HCT116 (cell line): ENCODE measurements around the gene CDH4. TPM values are rescaled to one million over a fixed set of nuclear protein-coding genes. Genes with fewer than 3 reads are reported as not detected.

Experiments used
- ATAC-seq: fragments of 200-7000 bp; cut with Tn5 transposase; 2 replicates; pipeline ENCODE4 v1.9.1; 2020; ENCODE audit warnings: mild to moderate bottlenecking, moderate library complexity
- BruUV-seq: library from RNA; stranded (reverse); fragments of 400-500 nt; replicated peaks from 2 replicates; lab custom pipeline; 2021; lab: Mats Ljungman, UMichigan
- CTCF ChIA-PET: fragments of 300-600 bp; sonication (Branson Sonifier 250); formaldehyde crosslinking; loops from one replicate; lab custom pipeline; 2021; ENCODE audit warnings: antibody characterized with exemption; lab: Charles Lee
- POLR2A ChIA-PET: fragments of 300-600, 350-600 bp; sonication (Branson Sonifier 250); formaldehyde crosslinking; loops from one replicate; lab custom pipeline; 2021; ENCODE audit warnings: antibody characterized with exemption; lab: Charles Lee
- RAD21 ChIA-PET, 2 experiments: fragments of 300-600 bp; sonication (Branson Sonifier 250); formaldehyde crosslinking; loops; one replicate each; lab custom pipeline; 2023; ENCODE audit warnings: low total read pairs in 2 of 2; ENCODE audit not compliant: uncharacterized antibody in 2 of 2, unreplicated experiment in 2 of 2, low non-redundant PET in 1 of 2; lab: Charles Lee
- DNase-seq: peaks from one replicate; pipeline ENCODE4 v3.0.0-alpha.2; 2010; ENCODE audit warnings: low read depth, low spot score
- H2AFZ ChIP-seq: fragments of 200-600 bp; shearing (Covaris generic), sonication (generic); 2 replicates; pipeline ENCODE4 v1.6.1; 2017; ENCODE audit warnings: low read depth, mixed run types, mixed read lengths, antibody characterized with exemption, low read length; ENCODE audit not compliant: poor library complexity, severe bottlenecking
- H3K27ac ChIP-seq: 2 replicates; pipeline ENCODE4 v1.5.1; 2012; ENCODE audit warnings: low read depth, low read length
- H3K27me3 ChIP-seq: fragments of 200-600 bp; sonication (generic); 2 replicates; pipeline ENCODE4 v1.6.1; 2016; ENCODE audit warnings: mixed run types, low read length, mixed read lengths; ENCODE audit not compliant: insufficient read depth
- H3K36me3 ChIP-seq, 2 experiments: fragments of 200-500 bp in 1 of 2; fragments of 200-600 bp in 1 of 2; sonication (Bioruptor generic) in 1 of 2; sonication (generic) in 1 of 2; 2 replicates each; pipeline versions ENCODE4 v1.5.1 to v1.6.1; 2014 to 2016; ENCODE audit warnings: low read length in 2 of 2, inconsistent platforms in 1 of 2, mixed read lengths in 1 of 2, mixed run types in 1 of 2; ENCODE audit not compliant: insufficient read depth in 2 of 2, control insufficient read depth in 1 of 2
- H3K4me1 ChIP-seq, 2 experiments: fragments of 200-600 bp in 1 of 2; sonication (generic) in 1 of 2; 2 replicates each; pipeline versions ENCODE4 v1.5.1 to v1.6.1; 2012 to 2017; ENCODE audit warnings: low read length in 2 of 2, inconsistent platforms in 1 of 2, mild to moderate bottlenecking in 1 of 2, mixed read lengths in 1 of 2, mixed run types in 1 of 2, moderate library complexity in 1 of 2; ENCODE audit not compliant: insufficient read depth in 2 of 2, control insufficient read depth in 1 of 2
- H3K4me2 ChIP-seq: fragments of 200-600 bp; sonication (generic); 2 replicates; pipeline ENCODE4 v1.6.1; 2017; ENCODE audit warnings: mixed run types, low read length, mixed read lengths
- H3K4me3 ChIP-seq, 2 experiments: fragments of 200-600 bp in 1 of 2; sonication (generic) in 1 of 2; replicated peaks in 1 of 2; 2 replicates each; pipeline ENCODE4 v1.5.1; 2011 to 2016; ENCODE audit warnings: low read length in 2 of 2, control low read depth in 1 of 2, low read depth in 1 of 2, mild to moderate bottlenecking in 1 of 2, mixed read lengths in 1 of 2, mixed run types in 1 of 2
- H3K79me2 ChIP-seq: fragments of 200-600 bp; sonication (generic); 2 replicates; pipeline ENCODE4 v1.6.1; 2017; ENCODE audit warnings: mild to moderate bottlenecking, mixed run types, low read length, moderate library complexity, mixed read lengths; ENCODE audit not compliant: insufficient read depth
- H3K9ac ChIP-seq: fragments of 200-600 bp; sonication (generic); 2 replicates; pipeline ENCODE4 v1.6.1; 2016; ENCODE audit warnings: low read length, mixed read lengths
- H3K9me2 ChIP-seq: fragments of 200-600 bp; sonication (generic), shearing (Covaris generic); 2 replicates; pipeline ENCODE4 v1.6.1; 2017; ENCODE audit warnings: mixed run types, mild to moderate bottlenecking, moderate library complexity; ENCODE audit not compliant: insufficient read depth
- H3K9me3 ChIP-seq, 2 experiments: fragments of 200-500 bp in 1 of 2; fragments of 200-600 bp in 1 of 2; sonication (Bioruptor generic) in 1 of 2; sonication (generic) in 1 of 2; 2 replicates each; pipeline ENCODE4 v1.6.1; 2014 to 2017; ENCODE audit warnings: low read length in 2 of 2, mixed read lengths in 2 of 2, inconsistent platforms in 1 of 2, low read depth in 1 of 2, mild to moderate bottlenecking in 1 of 2, mixed run types in 1 of 2, moderate library complexity in 1 of 2; ENCODE audit not compliant: control insufficient read depth in 1 of 2, insufficient read depth in 1 of 2
- H4K20me1 ChIP-seq: fragments of 200-600 bp; sonication (generic), shearing (Covaris generic); 2 replicates; pipeline ENCODE4 v1.6.1; 2017; ENCODE audit warnings: mixed run types, mild to moderate bottlenecking, moderate library complexity; ENCODE audit not compliant: insufficient read depth
- CEBPB ChIP-seq: IDR thresholded peaks from 2 replicates; pipeline ENCODE4 v1.6.1; 2012; ENCODE audit warnings: low read depth
- EGR1 ChIP-seq: IDR thresholded peaks from 2 replicates; pipeline ENCODE4 v1.6.1; 2012; ENCODE audit warnings: low read depth
- ELF1 ChIP-seq: IDR thresholded peaks from 2 replicates; pipeline ENCODE4 v1.6.1; 2012; ENCODE audit warnings: low read depth, borderline replicate concordance
- EZH2phosphoT487 ChIP-seq: fragments of 200-600 bp; IDR thresholded peaks from 2 replicates; pipeline ENCODE4 v1.6.1; 2018; ENCODE audit warnings: antibody characterized with exemption, borderline replicate concordance
- FOSL1 ChIP-seq: IDR thresholded peaks from 2 replicates; pipeline ENCODE4 v1.6.1; 2012; ENCODE audit warnings: low read depth
- JUND ChIP-seq: IDR thresholded peaks from 2 replicates; pipeline ENCODE4 v1.6.1; 2012
- MAX ChIP-seq: IDR thresholded peaks from 2 replicates; pipeline ENCODE4 v1.6.1; 2012
- POLR2A ChIP-seq: IDR thresholded peaks from 2 replicates; pipeline ENCODE4 v1.7.0; 2011; ENCODE audit warnings: borderline replicate concordance; ENCODE audit not compliant: insufficient read depth, insufficient read length; ENCODE audit errors: extremely low read depth
- POLR2AphosphoS5 ChIP-seq: IDR thresholded peaks from 2 replicates; pipeline ENCODE4 v1.6.1; 2011; ENCODE audit warnings: mild to moderate bottlenecking, low read depth, low read length, moderate library complexity
- RAD21 ChIP-seq: IDR thresholded peaks from 2 replicates; pipeline ENCODE4 v1.6.1; 2012; ENCODE audit warnings: low read depth, mild to moderate bottlenecking
- SIN3A ChIP-seq: IDR thresholded peaks from 2 replicates; pipeline ENCODE4 v1.6.1; 2012; ENCODE audit warnings: low read depth
- SP1 ChIP-seq: IDR thresholded peaks from 2 replicates; pipeline ENCODE4 v1.6.1; 2012; ENCODE audit warnings: low read depth
- SRF ChIP-seq: IDR thresholded peaks from 2 replicates; pipeline ENCODE4 v1.6.1; 2012; ENCODE audit warnings: low read depth
- TCF7L2 ChIP-seq: IDR thresholded peaks from 2 replicates; pipeline ENCODE4 v1.7.0; 2011; ENCODE audit warnings: borderline replicate concordance, inconsistent platforms; ENCODE audit not compliant: insufficient read depth, insufficient read length; ENCODE audit errors: extremely low read depth
- ZFX ChIP-seq: fragments of 450-650 bp; IDR thresholded peaks from 2 replicates; pipeline ENCODE4 v1.6.1; 2017
- ZNF274 ChIP-seq: fragments of 200-500 bp; sonication (Bioruptor generic); IDR thresholded peaks from 2 replicates; pipeline ENCODE4 v1.6.1; 2014; ENCODE audit warnings: mild to moderate bottlenecking, low read depth, low read length, inconsistent platforms
- intact Hi-C: fragments of 100-400 bp; cut with micrococcal nuclease; formaldehyde crosslinking; loops from 2 replicates; pipeline ENCODE4 v1.10.0; 2022
- total RNA-seq: library from RNA; stranded (reverse); gene quantifications from one replicate; pipeline ENCODE4 v1.2.1, GENCODE V29; 2021; ENCODE audit not compliant: unreplicated experiment
- TF ChIP-seq, protein P1 (sequence below): IDR thresholded peaks from 2 replicates; pipeline ENCODE4 v1.6.1; 2012
- TF ChIP-seq, protein P2 (sequence below): IDR thresholded peaks from 2 replicates; pipeline ENCODE4 v1.6.1; 2012; ENCODE audit warnings: low read depth

CDH4 gene
- total RNA-seq, 1 experiment from 2014 or later = not detected

DNA sequence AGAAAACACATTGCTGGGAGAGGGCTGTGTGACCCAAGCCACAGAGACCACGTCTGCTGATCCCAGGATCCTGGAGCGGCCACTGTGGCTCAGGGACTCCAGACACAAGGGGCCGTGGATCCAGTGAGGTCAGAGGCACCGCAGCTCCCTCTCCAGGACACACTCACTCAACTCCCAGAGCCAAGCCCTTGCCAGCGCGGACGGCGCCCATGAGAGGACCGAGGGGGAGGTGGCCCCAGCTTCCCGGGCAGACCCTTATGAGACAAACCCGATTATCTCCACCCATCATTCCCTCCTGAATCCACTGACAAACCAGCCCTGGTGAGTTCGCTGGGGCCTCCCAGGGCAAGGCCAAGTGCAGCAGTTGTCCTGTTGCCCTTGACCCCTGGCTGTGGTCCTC lies 612.4 kb downstream of the CDH4 start:
- DNase-seq (no peak), ATAC-seq (no peak)
- Histone ChIP-seq H2AFZ (no peak overlapping the region), H3K9ac (no peak overlapping the region), H3K27me3 (peaks cover 14% of the 10 kb centered on the region), H3K36me3 (no peaks in the 10 kb centered on the region), H3K4me1 (no peaks in the 10 kb centered on the region), H3K9me2 (no peaks in the 10 kb centered on the region), H3K9me3 (no peaks in the 10 kb centered on the region), H3K79me2 (no peaks in the 10 kb centered on the region), H4K20me1 (no peaks in the 10 kb centered on the region), H3K4me2 (no peak overlapping the region), H3K27ac (no peak overlapping the region), H3K4me3 (no peak overlapping the region)
- ChIA-PET CTCF (no interaction called here), RAD21 (no interaction called here), POLR2A (no interaction called here)
- no TSS peak for BruUV-seq
- no peak for TF ChIP-seq TCF7L2
- TF ChIP-seq SIN3A = no peak
- no peak for TF ChIP-seq EGR1
- TF ChIP-seq, protein P1, sequence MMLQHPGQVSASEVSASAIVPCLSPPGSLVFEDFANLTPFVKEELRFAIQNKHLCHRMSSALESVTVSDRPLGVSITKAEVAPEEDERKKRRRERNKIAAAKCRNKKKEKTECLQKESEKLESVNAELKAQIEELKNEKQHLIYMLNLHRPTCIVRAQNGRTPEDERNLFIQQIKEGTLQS = no peak
- no peak for TF ChIP-seq MAX
- TF ChIP-seq JUND = no peak
- no peak for TF ChIP-seq FOSL1
- no peak for TF ChIP-seq SP1
- no peak for TF ChIP-seq POLR2AphosphoS5
- TF ChIP-seq ZFX = no peak
- no peak for TF ChIP-seq ZNF274
- intact Hi-C loops = no loop called here

GRCh38 chr20:61865353-61865752 lies 613.3 kb downstream of the CDH4 start:
- ChIA-PET RAD21 (no interaction called here), POLR2A (no interaction called here), CTCF (no interaction called here)
- Histone ChIP-seq H3K4me1 (no peaks in the 10 kb centered on the region), H3K4me3 (no peak overlapping the region), H2AFZ (no peak overlapping the region), H3K9me3 (no peaks in the 10 kb centered on the region), H3K4me2 (no peak overlapping the region), H3K9me2 (no peaks in the 10 kb centered on the region), H3K79me2 (no peaks in the 10 kb centered on the region), H4K20me1 (no peaks in the 10 kb centered on the region), H3K9ac (no peak overlapping the region), H3K36me3 (no peaks in the 10 kb centered on the region), H3K27me3 (peaks cover 14% of the 10 kb centered on the region), H3K27ac (no peak overlapping the region)
- ATAC-seq = no peak
- BruUV-seq = no TSS peak
- no peak for DNase-seq
- intact Hi-C loops = no loop called here
- TF ChIP-seq, protein P1 = no peak
- TF ChIP-seq ELF1 (no peak), RAD21 (no peak), SRF (no peak), EZH2phosphoT487 (no peak), EGR1 (no peak), TCF7L2 (no peak), CEBPB (no peak), JUND (no peak), POLR2A (no peak), ZFX (no peak)
- TF ChIP-seq, protein P2, sequence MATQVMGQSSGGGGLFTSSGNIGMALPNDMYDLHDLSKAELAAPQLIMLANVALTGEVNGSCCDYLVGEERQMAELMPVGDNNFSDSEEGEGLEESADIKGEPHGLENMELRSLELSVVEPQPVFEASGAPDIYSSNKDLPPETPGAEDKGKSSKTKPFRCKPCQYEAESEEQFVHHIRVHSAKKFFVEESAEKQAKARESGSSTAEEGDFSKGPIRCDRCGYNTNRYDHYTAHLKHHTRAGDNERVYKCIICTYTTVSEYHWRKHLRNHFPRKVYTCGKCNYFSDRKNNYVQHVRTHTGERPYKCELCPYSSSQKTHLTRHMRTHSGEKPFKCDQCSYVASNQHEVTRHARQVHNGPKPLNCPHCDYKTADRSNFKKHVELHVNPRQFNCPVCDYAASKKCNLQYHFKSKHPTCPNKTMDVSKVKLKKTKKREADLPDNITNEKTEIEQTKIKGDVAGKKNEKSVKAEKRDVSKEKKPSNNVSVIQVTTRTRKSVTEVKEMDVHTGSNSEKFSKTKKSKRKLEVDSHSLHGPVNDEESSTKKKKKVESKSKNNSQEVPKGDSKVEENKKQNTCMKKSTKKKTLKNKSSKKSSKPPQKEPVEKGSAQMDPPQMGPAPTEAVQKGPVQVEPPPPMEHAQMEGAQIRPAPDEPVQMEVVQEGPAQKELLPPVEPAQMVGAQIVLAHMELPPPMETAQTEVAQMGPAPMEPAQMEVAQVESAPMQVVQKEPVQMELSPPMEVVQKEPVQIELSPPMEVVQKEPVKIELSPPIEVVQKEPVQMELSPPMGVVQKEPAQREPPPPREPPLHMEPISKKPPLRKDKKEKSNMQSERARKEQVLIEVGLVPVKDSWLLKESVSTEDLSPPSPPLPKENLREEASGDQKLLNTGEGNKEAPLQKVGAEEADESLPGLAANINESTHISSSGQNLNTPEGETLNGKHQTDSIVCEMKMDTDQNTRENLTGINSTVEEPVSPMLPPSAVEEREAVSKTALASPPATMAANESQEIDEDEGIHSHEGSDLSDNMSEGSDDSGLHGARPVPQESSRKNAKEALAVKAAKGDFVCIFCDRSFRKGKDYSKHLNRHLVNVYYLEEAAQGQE = no peak
